OCI-LY7 (cell line): ENCODE measurements around the gene RITA1. TPM values are rescaled to one million over a fixed set of nuclear protein-coding genes. Genes with fewer than 3 reads are reported as not detected.

Experiments used
- BruUV-seq: library from RNA; stranded (reverse); fragments of 400-500 nt; replicated peaks from 2 replicates; lab custom pipeline; 2021; lab: Mats Ljungman, UMichigan
- CTCF ChIA-PET: fragments of 300-600 bp; sonication (Branson Sonifier 250); formaldehyde crosslinking; loops from one replicate; lab custom pipeline; 2022; ENCODE audit warnings: antibody characterized with exemption; ENCODE audit not compliant: unreplicated experiment; lab: Charles Lee
- POLR2A ChIA-PET: fragments of 300-600 bp; sonication (Branson Sonifier 250); formaldehyde crosslinking; loops from one replicate; lab custom pipeline; 2022; ENCODE audit warnings: antibody characterized with exemption; lab: Charles Lee
- DNase-seq: peaks from one replicate; pipeline ENCODE4 v3.0.0-alpha.2; 2015; ENCODE audit warnings: low spot score
- H2AFZ ChIP-seq: fragments of 200-600 bp; sonication (generic), shearing (Covaris generic); 2 replicates; pipeline ENCODE4 v1.6.1; 2014; ENCODE audit warnings: mild to moderate bottlenecking, antibody characterized with exemption, low read length, moderate library complexity
- H3K27ac ChIP-seq: fragments of 200-600 bp; sonication (generic); 2 replicates; pipeline ENCODE4 v1.5.1; 2014; ENCODE audit warnings: mixed run types, low read depth, mild to moderate bottlenecking, moderate library complexity, low read length, inconsistent platforms; ENCODE audit not compliant: poor library complexity, severe bottlenecking
- H3K36me3 ChIP-seq: fragments of 200-600 bp; sonication (generic); 2 replicates; pipeline ENCODE4 v1.6.1; 2014; ENCODE audit warnings: mild to moderate bottlenecking, antibody characterized with exemption, low read length, moderate library complexity, mixed read lengths; ENCODE audit not compliant: insufficient read depth
- H3K4me1 ChIP-seq: fragments of 200-600 bp; sonication (generic); 2 replicates; pipeline ENCODE4 v1.5.1; 2014; ENCODE audit warnings: mild to moderate bottlenecking, low read length; ENCODE audit not compliant: insufficient read depth, poor library complexity, severe bottlenecking
- H3K4me2 ChIP-seq: fragments of 200-600 bp; sonication (generic); 2 replicates; pipeline ENCODE4 v1.6.1; 2014; ENCODE audit warnings: mild to moderate bottlenecking, low read length
- H3K4me3 ChIP-seq: fragments of 200-600 bp; sonication (generic); 2 replicates; pipeline ENCODE4 v1.5.1; 2014; ENCODE audit warnings: mild to moderate bottlenecking, low read depth, low read length; ENCODE audit not compliant: poor library complexity, severe bottlenecking
- H3K79me2 ChIP-seq: fragments of 200-600 bp; sonication (generic); 2 replicates; pipeline ENCODE4 v1.6.1; 2016; ENCODE audit warnings: low read depth, mild to moderate bottlenecking, low read length, moderate library complexity, mixed read lengths; ENCODE audit not compliant: insufficient read depth
- H3K9me2 ChIP-seq: fragments of 200-600 bp; sonication (generic); 2 replicates; pipeline ENCODE4 v1.6.1; 2016; ENCODE audit warnings: mild to moderate bottlenecking, low read length, mixed read lengths; ENCODE audit not compliant: insufficient read depth
- H3K9me3 ChIP-seq: fragments of 200-600 bp; sonication (generic); 2 replicates; pipeline ENCODE4 v1.6.1; 2014; ENCODE audit warnings: mild to moderate bottlenecking, mixed run types, low read length, mixed read lengths
- H4K20me1 ChIP-seq: fragments of 200-600 bp; sonication (generic); 2 replicates; pipeline ENCODE4 v1.6.1; 2014; ENCODE audit warnings: mild to moderate bottlenecking, antibody characterized with exemption, low read length, moderate library complexity, mixed read lengths; ENCODE audit not compliant: insufficient read depth
- EZH2phosphoT487 ChIP-seq: fragments of 200-600 bp; sonication (generic); IDR thresholded peaks from 2 replicates; pipeline ENCODE4 v1.6.1; 2018; ENCODE audit warnings: low read depth, borderline replicate concordance, mild to moderate bottlenecking, mixed run types, antibody characterized with exemption, low read length, moderate library complexity, mixed read lengths
- intact Hi-C: fragments of 100-400 bp; cut with micrococcal nuclease; formaldehyde crosslinking; loops from one replicate; pipeline ENCODE4 v1.10.0; 2022; ENCODE audit not compliant: unreplicated experiment
- total RNA-seq, 2 experiments: library from RNA; depleted of rRNA in 1 of 2; stranded (reverse); fragments of >200 nt in 1 of 2; shearing (Covaris generic) in 1 of 2; gene quantifications; 2 replicates each; pipeline ENCODE4 v1.2.3, GENCODE V29; 2014 to 2022
- TF ChIP-seq, protein P1 (sequence below): fragments of 200-600 bp; sonication (generic); conservative IDR thresholded peaks from 2 replicates; pipeline ENCODE4 v1.5.1; 2014; ENCODE audit warnings: mild to moderate bottlenecking, antibody characterized with exemption, low read length, moderate library complexity, mixed read lengths

Gene RITA1
- total RNA-seq, 2 experiments from 2014 or later, result 68.6 to 90.8 TPM

DNA sequence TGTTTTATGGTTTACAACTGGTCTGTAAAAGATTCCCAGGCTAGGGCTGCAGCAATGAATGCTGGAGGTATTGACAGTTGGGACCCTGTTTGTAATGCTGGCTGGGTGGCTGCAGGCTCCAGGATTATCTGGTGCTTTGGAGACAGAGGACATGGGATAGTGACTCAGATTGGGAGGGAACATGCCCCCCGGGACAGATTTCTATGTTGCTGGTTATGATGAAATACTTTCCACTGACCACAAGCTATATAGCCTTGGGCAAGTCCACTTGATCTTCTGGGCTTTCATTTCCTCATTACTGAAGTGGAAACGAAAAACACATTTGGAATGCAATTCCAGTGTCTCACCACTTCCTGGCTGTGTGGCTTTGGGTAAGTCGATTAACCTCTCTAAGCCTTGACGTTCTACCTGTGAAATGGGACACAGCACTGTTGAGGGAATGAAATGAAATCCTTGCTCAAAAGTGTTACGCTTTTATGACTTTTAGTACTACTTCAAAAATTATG is 29.4 kb downstream of the RITA1 start:
- Histone ChIP-seq H3K9me2 (no peaks in the 10 kb centered on the region), H3K4me2 (peak overlapping the region; percentile 82), H3K79me2 (peaks cover 95% of the 10 kb centered on the region), H3K4me3 (peak overlapping the region; percentile 62), H3K36me3 (peaks cover 43% of the 10 kb centered on the region), H3K9me3 (no peaks in the 10 kb centered on the region), H3K27ac (peak overlapping the region; percentile 99), H3K4me1 (peaks cover 93% of the 10 kb centered on the region), H4K20me1 (no peaks in the 10 kb centered on the region), H2AFZ (no peak overlapping the region)
- BruUV-seq, result no TSS peak
- ChIA-PET CTCF (no interaction called here), POLR2A (no interaction called here)
- no peak for TF ChIP-seq EZH2phosphoT487
- peak; percentile 76 for DNase-seq
- intact Hi-C loops, result no loop called here

DNA sequence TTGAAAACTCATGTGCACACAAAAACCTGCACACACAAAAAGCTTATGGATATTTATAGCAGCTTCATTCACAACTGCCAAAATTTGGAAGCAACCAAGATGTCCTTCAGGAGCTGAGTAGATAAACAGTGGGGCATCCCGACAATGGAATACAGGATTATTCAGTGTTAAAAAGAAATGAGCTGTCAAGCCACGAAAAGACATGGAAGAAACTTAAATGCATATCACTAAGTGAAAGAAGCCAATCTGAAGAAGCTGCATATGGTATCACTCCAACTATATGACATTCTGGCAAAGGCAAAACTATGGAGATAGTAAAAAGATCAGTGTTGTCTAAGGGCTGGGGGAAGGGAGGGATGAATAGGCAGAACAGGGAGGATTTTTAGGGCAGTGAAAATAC is 30.5 kb downstream of the RITA1 start:
- Histone ChIP-seq H3K36me3 (peaks cover 33% of the 10 kb centered on the region), H3K4me3 (peak overlapping the region; percentile 62), H4K20me1 (no peaks in the 10 kb centered on the region), H3K4me1 (peaks cover 83% of the 10 kb centered on the region), H3K79me2 (peaks cover 93% of the 10 kb centered on the region), H3K27ac (peak overlapping the region; percentile 99), H3K9me3 (no peaks in the 10 kb centered on the region), H3K4me2 (peak overlapping the region; percentile 82), H2AFZ (no peak overlapping the region), H3K9me2 (no peaks in the 10 kb centered on the region)
- intact Hi-C loops, result no loop called here
- no peak for TF ChIP-seq EZH2phosphoT487
- TF ChIP-seq, protein P1, sequence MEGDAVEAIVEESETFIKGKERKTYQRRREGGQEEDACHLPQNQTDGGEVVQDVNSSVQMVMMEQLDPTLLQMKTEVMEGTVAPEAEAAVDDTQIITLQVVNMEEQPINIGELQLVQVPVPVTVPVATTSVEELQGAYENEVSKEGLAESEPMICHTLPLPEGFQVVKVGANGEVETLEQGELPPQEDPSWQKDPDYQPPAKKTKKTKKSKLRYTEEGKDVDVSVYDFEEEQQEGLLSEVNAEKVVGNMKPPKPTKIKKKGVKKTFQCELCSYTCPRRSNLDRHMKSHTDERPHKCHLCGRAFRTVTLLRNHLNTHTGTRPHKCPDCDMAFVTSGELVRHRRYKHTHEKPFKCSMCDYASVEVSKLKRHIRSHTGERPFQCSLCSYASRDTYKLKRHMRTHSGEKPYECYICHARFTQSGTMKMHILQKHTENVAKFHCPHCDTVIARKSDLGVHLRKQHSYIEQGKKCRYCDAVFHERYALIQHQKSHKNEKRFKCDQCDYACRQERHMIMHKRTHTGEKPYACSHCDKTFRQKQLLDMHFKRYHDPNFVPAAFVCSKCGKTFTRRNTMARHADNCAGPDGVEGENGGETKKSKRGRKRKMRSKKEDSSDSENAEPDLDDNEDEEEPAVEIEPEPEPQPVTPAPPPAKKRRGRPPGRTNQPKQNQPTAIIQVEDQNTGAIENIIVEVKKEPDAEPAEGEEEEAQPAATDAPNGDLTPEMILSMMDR, result no peak
- ChIA-PET POLR2A (interaction anchor here (0.7 to 0.8 kb wide), 3 partner anchors 8 to 206 kb away, joined by 3 to 4 read pairs (median 3); partner anchors contain the start of gene SDSL), CTCF (no interaction called here)
- no TSS peak for BruUV-seq
- no peak for DNase-seq

DNA sequence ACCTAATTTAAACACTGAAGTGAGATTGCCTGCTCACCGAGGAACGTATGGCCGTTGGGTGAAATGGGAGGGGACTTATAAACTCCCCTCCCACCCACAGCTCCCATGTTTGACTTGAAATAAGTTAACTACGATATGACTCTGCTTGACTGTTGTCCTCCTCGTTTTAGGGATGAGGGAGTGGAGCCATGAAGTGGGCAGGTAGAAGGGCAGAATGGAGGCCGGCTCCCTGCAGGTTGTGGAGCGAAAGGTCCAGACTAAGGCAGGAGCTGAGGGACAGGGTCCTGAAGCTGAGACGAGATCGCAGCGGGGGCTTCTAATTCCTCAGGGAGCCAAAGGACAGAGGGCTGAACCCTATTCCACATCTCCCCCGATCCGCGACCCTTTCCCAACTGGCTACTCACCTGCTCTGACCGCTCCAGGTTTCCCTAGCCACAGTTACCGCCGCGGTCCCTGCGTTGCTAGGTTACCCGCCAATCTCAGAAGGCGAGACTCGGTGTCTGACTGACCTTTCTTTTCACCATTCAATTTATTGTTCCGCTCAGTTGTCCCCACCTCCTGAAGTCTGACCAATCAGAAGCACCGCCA is 35.2 kb downstream of the RITA1 start:
- intact Hi-C loops, result loop anchor here (1.0 to 5.0 kb wide), 2 partner anchors 23 to 158 kb away; no protein-coding TSS in a partner anchor
- H3K4me1 ChIP-seq, result peaks cover 54% of the 10 kb centered on the region
- TSS peak; percentile 69 for BruUV-seq
- H3K9me2 ChIP-seq, result no peaks in the 10 kb centered on the region
- DNase-seq, result peak; percentile 59
- H3K4me2 ChIP-seq, result peak overlapping the region; percentile 82
- ChIA-PET POLR2A (interaction anchor here (0.6 to 12.4 kb wide), 8 partner anchors 9 to 107 kb away, joined by 3 to 183 read pairs (median 4); partner anchors contain the start of genes DDX54 and RITA1), CTCF (no interaction called here)
- no peaks in the 10 kb centered on the region for H3K9me3 ChIP-seq
- H3K36me3 ChIP-seq, result peaks cover 18% of the 10 kb centered on the region
- H2AFZ ChIP-seq, result no peak overlapping the region
- TF ChIP-seq, protein P1, result no peak
- no peak for TF ChIP-seq EZH2phosphoT487
- H3K4me3 ChIP-seq, result peak overlapping the region; percentile 82
- no peaks in the 10 kb centered on the region for H4K20me1 ChIP-seq
- H3K79me2 ChIP-seq, result peaks cover 92% of the 10 kb centered on the region
- H3K27ac ChIP-seq, result peak overlapping the region; percentile 99
